ENCODE measurements around the gene TMEM132D. TPM values are rescaled to one million over a fixed set of nuclear protein-coding genes. Genes with fewer than 3 reads are reported as not detected.
"Not testable (repeated sequence)": the region's sequence is repeated elsewhere in the genome, so short reads cannot be mapped to it uniquely, and the experiment has no call there.

The TMEM132D gene
- total RNA-seq, 1 experiment from 2014 or later, result not detected

DNA sequence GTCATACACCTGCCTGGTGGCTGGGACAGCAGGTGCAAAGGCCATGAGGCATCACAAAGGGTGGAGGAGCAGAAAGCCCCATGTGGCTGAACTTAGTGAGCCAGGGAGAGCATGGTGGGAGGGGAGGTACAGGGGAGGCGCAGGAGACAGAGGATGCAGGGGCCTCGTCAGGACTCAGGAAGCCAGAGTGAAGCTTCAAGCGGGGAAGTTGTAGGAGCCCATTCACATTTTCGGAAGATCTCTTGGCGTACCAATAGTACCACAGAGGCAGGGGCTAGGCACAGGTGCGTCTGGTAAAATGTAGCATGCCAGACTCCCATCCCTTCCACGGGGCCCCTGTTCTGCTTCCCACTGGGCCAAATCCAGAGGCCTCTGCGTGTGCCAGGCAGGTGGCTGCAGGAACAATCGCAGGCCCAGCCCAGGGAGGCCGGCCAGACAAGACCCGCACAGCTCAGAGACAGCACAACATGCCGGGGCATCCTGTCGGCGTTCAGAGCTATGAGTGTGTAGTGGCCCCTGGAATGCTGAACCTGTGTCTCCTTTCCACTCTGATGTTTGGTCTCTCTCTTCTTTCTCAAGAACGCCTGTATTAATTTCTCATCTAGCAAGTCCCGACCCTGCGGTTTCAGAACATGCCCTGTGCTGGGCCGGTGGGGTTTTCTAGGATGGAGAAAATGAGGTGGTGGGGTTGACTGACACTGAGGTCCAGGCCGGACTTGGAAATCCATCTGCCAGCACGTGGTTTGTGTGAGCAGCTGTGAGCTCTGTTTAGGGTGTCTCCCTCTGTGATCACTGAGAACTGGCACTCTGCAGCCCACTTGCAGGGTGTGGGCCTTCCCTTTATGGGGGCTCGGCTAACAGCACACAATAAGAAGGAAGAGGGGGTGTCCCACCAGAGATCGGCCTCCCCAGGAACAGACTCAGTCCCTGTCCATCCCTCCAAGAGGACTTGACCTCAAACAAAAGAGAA lies 5.5 kb upstream of the TMEM132D start:
- Histone ChIP-seq H3K79me2 (ENCODE audit: low read length) (no peaks in the 10 kb centered on the region), H4K20me1 (ENCODE audit: insufficient read depth, low read depth, low read length) (no peaks in the 10 kb centered on the region), H3K9me2 (replicated peaks; ENCODE audit: insufficient read depth, low read length) (no peaks in the 10 kb centered on the region), H3K4me3 (ENCODE audit: low read length) (no peak overlapping the region), H3K27me3 (ENCODE audit: low read length) (no peaks in the 10 kb centered on the region), H3K27ac (ENCODE audit: low read length) (no peak overlapping the region), H3K9me3 (ENCODE audit: low read length) (no peaks in the 10 kb centered on the region), H3K9ac (ENCODE audit: low read length) (no peak overlapping the region), H3K36me3 (ENCODE audit: insufficient read depth, low read length) (no peaks in the 10 kb centered on the region), H3K4me1 (ENCODE audit: low read length) (no peaks in the 10 kb centered on the region), H3K4me2 (ENCODE audit: low read depth, low read length, poor library complexity, severe bottlenecking) (no peak overlapping the region), H2AFZ (ENCODE audit: low read length) (no peak overlapping the region)
- no peak for DNase-seq

DNA sequence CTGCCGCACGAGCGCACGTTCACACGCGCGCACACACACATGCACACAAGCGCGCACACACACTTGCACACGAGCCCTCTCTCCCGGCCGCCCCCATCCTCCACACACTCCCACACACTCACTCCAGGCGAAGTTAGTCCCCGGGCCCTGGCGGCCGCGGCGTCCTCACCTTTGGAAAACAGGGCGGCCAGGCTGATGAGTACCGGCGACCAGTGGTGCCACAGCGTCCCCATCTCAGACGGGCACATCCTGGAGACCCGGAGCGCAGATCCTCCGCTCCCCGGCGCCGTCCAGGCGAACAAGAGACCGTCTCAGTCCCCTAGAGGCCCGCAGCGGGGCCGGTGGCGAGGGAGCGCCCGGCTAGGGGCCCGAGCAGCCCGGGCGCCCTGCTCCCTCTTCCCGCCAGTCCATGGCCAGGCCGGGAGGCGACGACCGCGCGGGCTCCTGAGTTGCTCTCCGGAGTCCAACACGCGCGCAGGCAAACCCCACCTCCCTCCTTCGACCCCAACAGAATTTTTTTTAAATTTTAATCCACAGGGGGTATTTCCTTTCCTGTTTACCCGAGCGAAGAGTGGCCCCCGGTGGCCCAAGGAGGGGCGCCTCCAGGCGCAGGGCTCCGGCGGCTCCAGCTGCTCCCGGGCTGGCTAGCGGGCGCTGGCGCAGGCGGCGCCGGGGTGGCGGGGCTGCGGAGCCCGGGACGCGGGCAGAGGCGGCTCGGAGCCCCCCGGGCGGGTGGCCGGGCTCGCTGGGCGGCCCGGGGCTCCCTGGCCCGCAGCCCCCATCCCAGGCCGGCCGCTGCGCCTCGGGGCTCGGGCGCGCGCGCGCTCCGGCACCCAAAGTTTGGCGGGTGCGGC lies 506 bp downstream of the TMEM132D start:
- Histone ChIP-seq H3K27me3 (ENCODE audit: low read length) (no peaks in the 10 kb centered on the region), H2AFZ (ENCODE audit: low read length) (no peak overlapping the region), H3K4me1 (ENCODE audit: low read length) (no peaks in the 10 kb centered on the region), H3K9me3 (ENCODE audit: low read length) (no peaks in the 10 kb centered on the region), H3K79me2 (ENCODE audit: low read length) (no peaks in the 10 kb centered on the region), H3K4me2 (ENCODE audit: low read depth, low read length, poor library complexity, severe bottlenecking) (no peak overlapping the region), H3K4me3 (ENCODE audit: low read length) (no peak overlapping the region), H3K36me3 (ENCODE audit: insufficient read depth, low read length) (no peaks in the 10 kb centered on the region), H3K9ac (ENCODE audit: low read length) (no peak overlapping the region), H3K9me2 (replicated peaks; ENCODE audit: insufficient read depth, low read length) (no peaks in the 10 kb centered on the region), H4K20me1 (ENCODE audit: insufficient read depth, low read depth, low read length) (no peaks in the 10 kb centered on the region), H3K27ac (ENCODE audit: low read length) (no peak overlapping the region)
- DNase-seq, result no peak

DNA sequence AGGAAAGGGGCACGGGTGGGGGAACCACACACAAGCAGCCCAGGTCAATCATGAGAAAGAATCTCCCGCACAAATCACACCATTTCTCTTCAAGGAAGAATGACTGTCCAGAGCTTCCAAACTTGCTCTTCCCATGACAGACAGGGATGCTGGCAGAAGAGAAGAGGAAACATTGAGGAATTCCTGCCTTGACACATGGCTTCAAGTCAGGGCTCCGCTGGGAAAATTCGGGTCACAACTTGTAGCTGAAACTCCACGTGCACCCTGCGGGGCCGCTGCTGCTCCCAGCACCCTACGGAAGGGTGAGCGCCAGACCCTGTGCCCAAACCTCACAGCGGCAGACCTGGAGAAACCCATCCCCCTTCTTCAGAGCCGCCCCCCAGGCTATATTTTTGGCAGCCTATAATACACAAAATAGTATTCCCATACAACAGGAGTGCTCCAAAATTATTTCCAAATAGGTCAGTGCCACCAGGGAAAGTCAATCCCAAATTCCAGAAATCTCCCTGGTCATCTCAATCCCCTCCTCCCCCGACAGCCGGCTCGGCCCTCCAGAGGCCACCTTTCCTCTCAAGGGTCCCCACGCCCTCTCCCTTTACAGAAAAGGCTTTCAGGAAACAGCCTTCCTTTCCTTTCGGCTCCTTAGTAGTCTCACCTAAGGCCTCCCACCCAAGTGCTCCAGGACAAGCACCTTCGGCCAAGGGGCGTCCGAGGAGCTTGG lies 1.3 kb downstream of the TMEM132D start:
- H3K9me3 ChIP-seq (ENCODE audit: low read length), result no peaks in the 10 kb centered on the region
- no peaks in the 10 kb centered on the region for H4K20me1 ChIP-seq (ENCODE audit: insufficient read depth, low read depth, low read length)
- no peaks in the 10 kb centered on the region for H3K4me1 ChIP-seq (ENCODE audit: low read length)
- H3K79me2 ChIP-seq (ENCODE audit: low read length), result no peaks in the 10 kb centered on the region
- H3K9me2 ChIP-seq (replicated peaks; ENCODE audit: insufficient read depth, low read length), result no peaks in the 10 kb centered on the region
- no peaks in the 10 kb centered on the region for H3K36me3 ChIP-seq (ENCODE audit: insufficient read depth, low read length)
- H3K27me3 ChIP-seq (ENCODE audit: low read length), result no peaks in the 10 kb centered on the region
- no peak overlapping the region for H2AFZ ChIP-seq (ENCODE audit: low read length)
- H3K27ac ChIP-seq (ENCODE audit: low read length), result no peak overlapping the region
- H3K4me3 ChIP-seq (ENCODE audit: low read length), result no peak overlapping the region
- no peak overlapping the region for H3K9ac ChIP-seq (ENCODE audit: low read length)
- no peak overlapping the region for H3K4me2 ChIP-seq (ENCODE audit: low read depth, low read length, poor library complexity, severe bottlenecking)
- no peak for DNase-seq

DNA sequence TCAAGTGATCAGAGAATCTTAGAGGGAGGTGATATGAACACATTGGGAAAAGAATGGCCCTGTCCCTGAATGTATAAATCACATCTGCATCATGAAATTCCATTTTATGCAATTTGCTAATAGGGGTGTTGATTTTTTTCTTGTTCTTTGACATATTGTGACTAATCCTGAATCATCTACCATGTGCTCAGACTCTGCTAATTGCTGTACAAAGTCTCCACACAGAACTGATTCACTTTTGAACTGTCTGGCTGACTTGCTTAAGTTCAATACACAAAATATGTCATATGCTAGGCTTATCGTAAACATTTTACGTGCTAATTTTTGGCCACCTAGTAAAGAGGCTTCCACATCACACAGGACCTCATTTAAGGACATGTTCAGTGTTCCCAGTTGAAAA lies 2.6 kb downstream of the TMEM132D start:
- H3K9me3 ChIP-seq (ENCODE audit: low read length), result no peaks in the 10 kb centered on the region
- no peaks in the 10 kb centered on the region for H3K27me3 ChIP-seq (ENCODE audit: low read length)
- H3K4me1 ChIP-seq (ENCODE audit: low read length), result no peaks in the 10 kb centered on the region
- no peak overlapping the region for H3K9ac ChIP-seq (ENCODE audit: low read length)
- DNase-seq, result no peak
- no peaks in the 10 kb centered on the region for H3K9me2 ChIP-seq (replicated peaks; ENCODE audit: insufficient read depth, low read length)
- no peak overlapping the region for H2AFZ ChIP-seq (ENCODE audit: low read length)
- no peak overlapping the region for H3K4me3 ChIP-seq (ENCODE audit: low read length)
- no peaks in the 10 kb centered on the region for H3K79me2 ChIP-seq (ENCODE audit: low read length)
- no peaks in the 10 kb centered on the region for H4K20me1 ChIP-seq (ENCODE audit: insufficient read depth, low read depth, low read length)
- no peaks in the 10 kb centered on the region for H3K36me3 ChIP-seq (ENCODE audit: insufficient read depth, low read length)
- H3K4me2 ChIP-seq (ENCODE audit: low read depth, low read length, poor library complexity, severe bottlenecking), result no peak overlapping the region
- no peak overlapping the region for H3K27ac ChIP-seq (ENCODE audit: low read length)

DNA sequence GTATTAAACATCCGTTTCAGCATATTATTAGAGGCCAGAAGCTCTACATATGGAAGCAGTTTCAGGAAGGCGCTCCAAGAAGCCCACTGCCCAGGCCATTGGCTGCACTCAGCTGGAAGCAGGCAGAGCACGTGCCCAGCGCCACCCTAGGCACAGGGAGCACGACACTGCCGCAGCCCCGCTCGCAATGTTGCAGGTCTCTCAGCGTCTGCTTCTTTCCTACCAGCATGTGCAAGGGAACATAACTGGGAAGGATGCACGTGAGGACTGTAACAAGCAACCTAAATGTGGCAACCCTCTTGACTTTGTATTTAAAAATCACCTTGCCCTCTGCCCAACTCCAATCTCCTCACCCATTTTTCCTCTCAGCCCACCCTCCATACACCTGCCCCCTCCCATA lies 3.5 kb downstream of the TMEM132D start:
- Histone ChIP-seq H3K4me1 (ENCODE audit: low read length) (no peaks in the 10 kb centered on the region), H3K9ac (ENCODE audit: low read length) (no peak overlapping the region), H3K79me2 (ENCODE audit: low read length) (no peaks in the 10 kb centered on the region), H3K27me3 (ENCODE audit: low read length) (no peaks in the 10 kb centered on the region), H4K20me1 (ENCODE audit: insufficient read depth, low read depth, low read length) (no peaks in the 10 kb centered on the region), H3K4me3 (ENCODE audit: low read length) (no peak overlapping the region), H3K9me3 (ENCODE audit: low read length) (no peaks in the 10 kb centered on the region), H3K36me3 (ENCODE audit: insufficient read depth, low read length) (no peaks in the 10 kb centered on the region), H3K4me2 (ENCODE audit: low read depth, low read length, poor library complexity, severe bottlenecking) (no peak overlapping the region), H3K9me2 (replicated peaks; ENCODE audit: insufficient read depth, low read length) (no peaks in the 10 kb centered on the region), H2AFZ (ENCODE audit: low read length) (no peak overlapping the region), H3K27ac (ENCODE audit: low read length) (no peak overlapping the region)
- no peak for DNase-seq

DNA sequence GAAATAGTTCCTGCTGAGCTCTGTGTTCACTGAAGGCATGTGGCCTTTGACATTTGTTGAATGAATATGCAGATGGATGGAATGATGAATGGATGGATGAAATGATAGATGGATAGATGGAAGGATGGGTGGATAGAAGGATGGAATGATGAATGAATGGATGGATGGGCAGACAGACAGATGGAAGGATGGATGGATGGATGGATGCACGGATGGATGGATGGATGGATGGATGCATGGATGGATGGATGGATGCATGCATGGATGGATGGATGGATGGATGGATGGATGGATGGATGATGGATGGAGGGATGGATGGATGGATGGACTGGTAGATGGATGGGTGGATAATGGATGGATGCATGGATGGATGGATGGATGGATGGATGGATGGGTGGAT lies 4.8 kb downstream of the TMEM132D start:
- H3K4me2 ChIP-seq (ENCODE audit: low read depth, low read length, poor library complexity, severe bottlenecking); H4K20me1 ChIP-seq (ENCODE audit: insufficient read depth, low read depth, low read length); H3K36me3 ChIP-seq (ENCODE audit: insufficient read depth, low read length); H2AFZ ChIP-seq (ENCODE audit: low read length); H3K4me3 ChIP-seq (ENCODE audit: low read length); H3K4me1 ChIP-seq (ENCODE audit: low read length); H3K79me2 ChIP-seq (ENCODE audit: low read length); H3K27ac ChIP-seq (ENCODE audit: low read length); DNase-seq; H3K9me2 ChIP-seq (replicated peaks; ENCODE audit: insufficient read depth, low read length); H3K27me3 ChIP-seq (ENCODE audit: low read length); H3K9ac ChIP-seq (ENCODE audit: low read length); H3K9me3 ChIP-seq (ENCODE audit: low read length): not testable (repeated sequence)

DNA sequence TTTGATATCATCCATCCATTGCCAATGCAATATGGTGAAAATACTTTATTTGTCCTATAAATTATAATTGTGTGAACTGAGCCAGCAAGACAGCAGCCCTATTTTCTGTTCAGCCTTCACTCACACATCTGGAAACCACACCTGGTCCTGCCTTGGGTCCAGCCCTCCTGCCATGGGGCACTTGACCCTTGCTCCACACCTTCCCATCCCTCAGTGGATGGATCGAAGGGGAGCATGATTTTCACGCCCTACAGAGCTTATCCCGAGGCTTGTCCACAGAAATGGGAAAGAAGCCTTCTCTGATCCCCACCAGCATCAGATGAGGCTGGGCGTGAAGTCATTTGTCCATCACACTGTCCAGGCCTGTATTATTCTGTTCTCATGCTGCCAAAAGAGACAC lies 10.1 kb downstream of the TMEM132D start:
- H3K79me2 ChIP-seq (ENCODE audit: low read length), result no peaks in the 10 kb centered on the region
- no peak overlapping the region for H3K4me2 ChIP-seq (ENCODE audit: low read depth, low read length, poor library complexity, severe bottlenecking)
- no peak for DNase-seq
- no peak overlapping the region for H2AFZ ChIP-seq (ENCODE audit: low read length)
- no peaks in the 10 kb centered on the region for H4K20me1 ChIP-seq (ENCODE audit: insufficient read depth, low read depth, low read length)
- H3K9me2 ChIP-seq (replicated peaks; ENCODE audit: insufficient read depth, low read length), result no peaks in the 10 kb centered on the region
- no peak overlapping the region for H3K9ac ChIP-seq (ENCODE audit: low read length)
- H3K9me3 ChIP-seq (ENCODE audit: low read length), result no peaks in the 10 kb centered on the region
- H3K4me3 ChIP-seq (ENCODE audit: low read length), result no peak overlapping the region
- H3K27me3 ChIP-seq (ENCODE audit: low read length), result no peaks in the 10 kb centered on the region
- H3K27ac ChIP-seq (ENCODE audit: low read length), result no peak overlapping the region
- H3K36me3 ChIP-seq (ENCODE audit: insufficient read depth, low read length), result no peaks in the 10 kb centered on the region
- H3K4me1 ChIP-seq (ENCODE audit: low read length), result no peaks in the 10 kb centered on the region

DNA sequence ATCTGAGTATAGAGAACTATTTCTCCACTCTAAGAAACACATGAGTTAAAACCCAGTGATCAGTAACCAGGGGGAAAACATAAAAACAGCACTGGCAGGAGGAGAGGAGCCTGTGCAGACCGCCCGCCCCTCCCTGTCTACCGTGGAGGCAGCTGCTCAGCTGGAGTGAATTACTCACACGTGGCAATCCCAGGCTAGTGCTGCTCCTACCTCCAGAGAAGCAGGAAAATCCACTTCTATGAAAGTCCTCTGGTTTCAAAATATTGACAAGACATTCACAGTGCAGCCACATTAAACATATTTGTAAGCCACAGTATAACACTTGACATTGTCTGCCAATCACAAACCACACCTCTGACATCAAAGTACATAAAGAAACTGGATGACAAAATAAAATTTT lies 16.7 kb downstream of the TMEM132D start:
- no peak overlapping the region for H2AFZ ChIP-seq (ENCODE audit: low read length)
- H3K79me2 ChIP-seq (ENCODE audit: low read length), result no peaks in the 10 kb centered on the region
- H3K9ac ChIP-seq (ENCODE audit: low read length), result no peak overlapping the region
- no peaks in the 10 kb centered on the region for H3K9me3 ChIP-seq (ENCODE audit: low read length)
- H4K20me1 ChIP-seq (ENCODE audit: insufficient read depth, low read depth, low read length), result no peaks in the 10 kb centered on the region
- DNase-seq, result no peak
- no peaks in the 10 kb centered on the region for H3K9me2 ChIP-seq (replicated peaks; ENCODE audit: insufficient read depth, low read length)
- H3K4me2 ChIP-seq (ENCODE audit: low read depth, low read length, poor library complexity, severe bottlenecking), result no peak overlapping the region
- no peaks in the 10 kb centered on the region for H3K4me1 ChIP-seq (ENCODE audit: low read length)
- H3K4me3 ChIP-seq (ENCODE audit: low read length), result no peak overlapping the region
- H3K27ac ChIP-seq (ENCODE audit: low read length), result no peak overlapping the region
- H3K27me3 ChIP-seq (ENCODE audit: low read length), result no peaks in the 10 kb centered on the region
- H3K36me3 ChIP-seq (ENCODE audit: insufficient read depth, low read length), result no peaks in the 10 kb centered on the region

Measured in Karpas-422 (cell line).